Ascending aorta (tissue), 2 donors: ENCODE measurements around the gene DDX1. TPM values are rescaled to one million over a fixed set of nuclear protein-coding genes. Genes with fewer than 3 reads are reported as not detected.
"Not testable (repeated sequence)": the region's sequence is repeated elsewhere in the genome, so short reads cannot be mapped to it uniquely, and the experiment has no call there.

ENCODE experiments used
- DNase-seq, 2 donors: peaks; one replicate each; pipeline ENCODE4 v3.0.0-alpha.2; 2019; ENCODE audit warnings: low spot score in 2 of 2
- H3K27ac ChIP-seq, 2 donors: fragments of 200-600 bp; sonication (generic); one replicate each; pipeline ENCODE4 v1.5.1; 2016 to 2017; ENCODE audit warnings: mild to moderate bottlenecking in 1 of 2
- H3K27me3 ChIP-seq: fragments of 200-600 bp; sonication (generic); one replicate; pipeline ENCODE4 v1.5.1; 2017
- H3K36me3 ChIP-seq, 2 donors: fragments of 200-600 bp; sonication (generic); one replicate each; pipeline ENCODE4 v1.5.1; 2016
- H3K4me1 ChIP-seq, 2 donors: fragments of 200-600 bp; sonication (generic); one replicate each; pipeline ENCODE4 v1.5.1; 2016 to 2017; ENCODE audit warnings: mild to moderate bottlenecking in 1 of 2
- H3K4me3 ChIP-seq, 2 donors: fragments of 200-600 bp; sonication (generic); one replicate each; pipeline ENCODE4 v1.5.1; 2016 to 2017; ENCODE audit warnings: mild to moderate bottlenecking in 1 of 2
- H3K9me3 ChIP-seq, 2 donors: fragments of 200-600 bp; sonication (generic); one replicate each; pipeline ENCODE4 v1.5.1; 2016
- CTCF ChIP-seq, 3 experiments: fragments of 200-600 bp in 2 of 3; fragments of 450-650 bp in 1 of 3; sonication (generic) in 2 of 3; IDR thresholded peaks; one replicate each; pipeline ENCODE4 v1.5.1; 2016 to 2019; ENCODE audit warnings: antibody characterized with exemption in 3 of 3, mild to moderate bottlenecking in 1 of 3, moderate library complexity in 1 of 3
- intact Hi-C: fragments of 100-400 bp; cut with DNase I; formaldehyde crosslinking; loops from one replicate; pipeline ENCODE4 v1.15.1; 2023
- total RNA-seq: library from RNA; depleted of rRNA; stranded (reverse); fragments of >200 nt; gene quantifications from one replicate; pipeline ENCODE4 v1.1.0, GENCODE V29; 2016

The DDX1 gene
- total RNA-seq, 1 donor from 2014 or later, result 21.5 TPM

GRCh38 chr2:15679386-15679924 is 87.8 kb downstream of the DDX1 start:
- no peaks in the 10 kb centered on the region for H3K9me3 ChIP-seq
- H3K4me1 ChIP-seq, result no peaks in the 10 kb centered on the region
- no peak for TF ChIP-seq CTCF (IDR thresholded peaks at IDR 0.05)
- H3K27me3 ChIP-seq, result no peaks in the 10 kb centered on the region
- no peak overlapping the region for H3K27ac ChIP-seq
- intact Hi-C loops, result no loop called here
- H3K36me3 ChIP-seq, result no peaks in the 10 kb centered on the region
- DNase-seq, result no peak
- no peak overlapping the region for H3K4me3 ChIP-seq

- H3K27me3 ChIP-seq, DNase-seq, intact Hi-C loops, H3K9me3 ChIP-seq, H3K27ac ChIP-seq, H3K4me1 ChIP-seq, H3K36me3 ChIP-seq, H3K4me3 ChIP-seq: not testable (repeated sequence)
Measured at GRCh38 chr2:15680132-15680531, 88.5 kb downstream of the DDX1 start.

Other genes starting within 250 kb of the DDX1 start
- gene NBAS, start 30.5 kb upstream of the DDX1 start, total RNA-seq, result 37.1 TPM